Colonic mucosa (tissue), 4 donors: ENCODE data around the gene OFD1. TPM values are rescaled to one million over a fixed set of nuclear protein-coding genes. Genes with fewer than 3 reads are reported as not detected.

Experiments
- DNase-seq: peaks from one replicate; pipeline ENCODE4 v3.0.0-alpha.2; 2020
- H3K27ac ChIP-seq: fragments of 200-600 bp; one replicate; pipeline ENCODE4 v1.8.0; 2021
- H3K27me3 ChIP-seq: fragments of 200-600 bp; one replicate; pipeline ENCODE4 v1.8.0; 2021
- H3K36me3 ChIP-seq: fragments of 200-600 bp; one replicate; pipeline ENCODE4 v1.8.0; 2021
- H3K4me1 ChIP-seq: fragments of 200-600 bp; one replicate; pipeline ENCODE4 v1.8.0; 2021; ENCODE audit warnings: mild to moderate bottlenecking
- H3K4me3 ChIP-seq: fragments of 200-600 bp; one replicate; pipeline ENCODE4 v1.8.0; 2021
- H3K9ac ChIP-seq, 2 donors: one replicate each; pipeline ENCODE4 v1.7.0; 2013; ENCODE audit warnings: control low read depth in 2 of 2, low read depth in 2 of 2, low read length in 2 of 2
- H3K9me3 ChIP-seq: fragments of 200-600 bp; one replicate; pipeline ENCODE4 v1.8.0; 2021
- CTCF ChIP-seq: fragments of 200-600 bp; IDR thresholded peaks from one replicate; pipeline ENCODE4 v1.8.0; 2022; ENCODE audit warnings: antibody characterized with exemption, mild to moderate bottlenecking
- intact Hi-C: fragments of 100-400 bp; cut with DNase I; formaldehyde crosslinking; loops from one replicate; pipeline ENCODE4 v1.14.1; 2022
- total RNA-seq, 2 donors: library from RNA; stranded (reverse); fragmentation: NEBNext Ultra II Directional in 1 of 2; extraction: Animal tissue kit (Norgen Biotek cat#: 25700) in 1 of 2; gene quantifications; one replicate each; pipeline ENCODE4 v1.2.1, GENCODE V29; 2021
- donor health status: healthy.
- donor health status: DM: no; HTN: no; CAD: no.
- donor health status: DM: no; HTN: no; CAD: no.

OFD1 gene
- total RNA-seq, 2 donors from 2014 or later: 29.9 to 35.5 TPM

GRCh38 chrX:13770013-13770535 lies 35.5 kb downstream of the OFD1 start:
- no peak overlapping the region for H3K4me3 ChIP-seq
- DNase-seq: no peak
- H3K9ac ChIP-seq: no peak overlapping the region
- no peaks in the 10 kb centered on the region for H3K4me1 ChIP-seq
- peaks cover 5% of the 10 kb centered on the region for H3K36me3 ChIP-seq
- no peak overlapping the region for H3K27ac ChIP-seq
- H3K27me3 ChIP-seq: no peaks in the 10 kb centered on the region
- no peak for TF ChIP-seq CTCF
- intact Hi-C loops: no loop called here
- H3K9me3 ChIP-seq: no peaks in the 10 kb centered on the region

GRCh38 chrX:13774696-13775095 lies 40.1 kb downstream of the OFD1 start:
- intact Hi-C loops: no loop called here
- Histone ChIP-seq H3K4me1 (no peaks in the 10 kb centered on the region), H3K36me3 (no peaks in the 10 kb centered on the region), H3K27ac (no peak overlapping the region), H3K9me3 (no peaks in the 10 kb centered on the region), H3K27me3 (no peaks in the 10 kb centered on the region), H3K9ac (no peak overlapping the region), H3K4me3 (no peak overlapping the region)
- TF ChIP-seq CTCF: no peak
- no peak for DNase-seq

- Histone ChIP-seq H3K9ac (no peak overlapping the region), H3K9me3 (no peaks in the 10 kb centered on the region), H3K27ac (no peak overlapping the region), H3K27me3 (no peaks in the 10 kb centered on the region), H3K4me3 (no peak overlapping the region), H3K4me1 (no peaks in the 10 kb centered on the region), H3K36me3 (no peaks in the 10 kb centered on the region)
- DNase-seq: no peak
- intact Hi-C loops: no loop called here
- TF ChIP-seq CTCF: no peak
Observed at GRCh38 chrX:13775837-13776236, 41.3 kb downstream of the OFD1 start.

- no peak for DNase-seq
- intact Hi-C loops: no loop called here
- Histone ChIP-seq H3K27ac (no peak overlapping the region), H3K4me3 (no peak overlapping the region), H3K27me3 (no peaks in the 10 kb centered on the region), H3K9ac (no peak overlapping the region), H3K36me3 (no peaks in the 10 kb centered on the region), H3K4me1 (no peaks in the 10 kb centered on the region), H3K9me3 (no peaks in the 10 kb centered on the region)
- no peak for TF ChIP-seq CTCF
Observed at GRCh38 chrX:13776387-13776786, 41.8 kb downstream of the OFD1 start.

GRCh38 chrX:13778916-13779315 lies 44.4 kb downstream of the OFD1 start:
- Histone ChIP-seq H3K9ac (no peak overlapping the region), H3K27ac (no peak overlapping the region), H3K4me3 (no peak overlapping the region), H3K9me3 (no peaks in the 10 kb centered on the region), H3K36me3 (no peaks in the 10 kb centered on the region), H3K27me3 (no peaks in the 10 kb centered on the region), H3K4me1 (no peaks in the 10 kb centered on the region)
- intact Hi-C loops: no loop called here
- no peak for DNase-seq
- no peak for TF ChIP-seq CTCF
